Stomach (tissue), 9 donors: ENCODE data around the gene NSUN7. TPM values are rescaled to one million over a fixed set of nuclear protein-coding genes. Genes with fewer than 3 reads are reported as not detected.

Experiments used
- DNase-seq, 2 donors: peaks; one replicate each; pipeline versions ENCODE4 v3.0.0 to v3.0.0-alpha.2; 2013 to 2019
- H3K27ac ChIP-seq, 5 donors: fragments of 200-600 bp in 4 of 5; sonication (generic) in 4 of 5; one replicate each; pipeline ENCODE4 v1.5.1; 2013 to 2019; ENCODE audit warnings: mild to moderate bottlenecking in 1 of 5, moderate library complexity in 1 of 5
- H3K27me3 ChIP-seq, 3 donors: fragments of 200-600 bp; sonication (generic); one replicate each; pipeline ENCODE4 v1.5.1; 2017 to 2019; ENCODE audit warnings: mixed run types in 1 of 3
- H3K36me3 ChIP-seq, 4 donors: fragments of 200-600 bp; sonication (generic); 1 replicate in 3 of 4; 2 replicates in 1 of 4; pipeline ENCODE4 v1.5.1; 2016 to 2019
- H3K4me1 ChIP-seq, 4 donors: fragments of 200-600 bp; sonication (generic); one replicate each; pipeline ENCODE4 v1.5.1; 2016 to 2019
- H3K4me3 ChIP-seq, 4 donors: fragments of 200-600 bp; sonication (generic) in 3 of 4; one replicate each; pipeline ENCODE4 v1.5.1; 2016 to 2019; ENCODE audit warnings: mild to moderate bottlenecking in 1 of 4
- H3K9me3 ChIP-seq, 4 donors: fragments of 200-600 bp; sonication (generic); one replicate each; pipeline ENCODE4 v1.5.1; 2016 to 2019
- CTCF ChIP-seq, 7 experiments: fragments of 450-650 bp in 4 of 7; fragments of 200-600 bp in 3 of 7; sonication (generic) in 3 of 7; IDR thresholded peaks; one replicate each; pipeline ENCODE4 v1.5.1; 2016 to 2019; ENCODE audit warnings: antibody characterized with exemption in 7 of 7, control low read depth in 2 of 7, mild to moderate bottlenecking in 1 of 7
- EP300 ChIP-seq: sonication (generic); formaldehyde crosslinking; IDR thresholded peaks from one replicate; pipeline ENCODE4 v1.6.1; 2017; ENCODE audit warnings: antibody characterized with exemption
- POLR2A ChIP-seq, 4 donors: fragments of 450-650 bp; IDR thresholded peaks; one replicate each; pipeline ENCODE4 v1.6.1; 2016; ENCODE audit warnings: antibody characterized with exemption in 4 of 4, control low read depth in 2 of 4, mild to moderate bottlenecking in 1 of 4, moderate library complexity in 1 of 4
- POLR2AphosphoS5 ChIP-seq, 3 donors: sonication (generic); formaldehyde crosslinking; IDR thresholded peaks; one replicate each; pipeline ENCODE4 v1.6.1; 2016; ENCODE audit warnings: antibody characterized with exemption in 3 of 3
- WGBS, 5 donors: extraction: QIAGEN DNeasy Blood & Tissue Kit in 3 of 5; methylation state at CpG; one replicate each; pipeline versions ENCODE4 v1.1.5 to v1.1.7; 2013 to 2018; 5-methylcytosine and 5-hydroxymethylcytosine counted together
- intact Hi-C: fragments of 100-400 bp; cut with DNase I; formaldehyde crosslinking; loops from one replicate; pipeline ENCODE4 v1.15.1; 2023; ENCODE audit warnings: low total_unique reads
- polyA plus RNA-seq, 3 donors: library from polyadenylated mRNA; stranded (reverse); fragments of 200-250 nt; gene quantifications; one replicate each; pipeline ENCODE4 v1.2.3, GENCODE V29; 2013
- total RNA-seq, 5 donors: library from RNA; depleted of rRNA; stranded (reverse); fragments of >200 nt; gene quantifications; one replicate each; pipeline versions ENCODE4 v1.1.0 to v1.2.3, GENCODE V29; 2014 to 2016
- donor health status: healthy with polysubstance abuse.
- donor health status: Bipolar disorder and iron deficiency.
- donor health status: healthy.

NSUN7 gene
- total and polyA plus RNA-seq, 8 donors, result 2.0 to 17.3 (median 7.9) TPM

- no peak overlapping the region for H3K27ac ChIP-seq
- no peaks in the 10 kb centered on the region for H3K9me3 ChIP-seq
- H3K27me3 ChIP-seq, result peaks cover 0 to 24% (median 14%) of the 10 kb centered on the region in 3 donors
- no peak overlapping the region for H3K4me3 ChIP-seq
- intact Hi-C loops, result no loop called here
- H3K36me3 ChIP-seq, result no peaks in the 10 kb centered on the region
- WGBS, 5 donors, result 49 to 64% (median 61%) methylated on average over 2 of the region's 2 CpGs
- TF ChIP-seq EP300 (no peak), CTCF (IDR thresholded peaks at IDR 0.05) (no peak), POLR2A (IDR thresholded peaks at IDR 0.05) (no peak), POLR2AphosphoS5 (IDR thresholded peaks at IDR 0.05) (no peak)
- DNase-seq, result no peak
- peaks cover 4 to 18% (median 14%) of the 10 kb centered on the region in 4 donors for H3K4me1 ChIP-seq
Observed at GRCh38 chr4:40747207-40747835, 2.4 kb upstream of the NSUN7 start.

- TF ChIP-seq POLR2AphosphoS5 (IDR thresholded peaks at IDR 0.05) (no peak), EP300 (no peak), CTCF (IDR thresholded peaks at IDR 0.05) (no peak), POLR2A (IDR thresholded peaks at IDR 0.05) (no peak)
- intact Hi-C loops, result no loop called here
- peak overlapping the region; percentile 41 to 83 (median 73) for H3K27ac ChIP-seq
- H3K27me3 ChIP-seq, result peaks cover 0 to 24% (median 14%) of the 10 kb centered on the region in 3 donors
- H3K4me1 ChIP-seq, result peaks cover 4 to 18% (median 14%) of the 10 kb centered on the region in 4 donors
- WGBS, 5 donors, result 8 to 24% (median 10%) methylated on average over 22 to 30 of the region's 30 CpGs
- peak in 1 of 2 donors; percentile 55 for DNase-seq
- peak overlapping the region; percentile 59 to 71 (median 68) for H3K4me3 ChIP-seq
- no peaks in the 10 kb centered on the region for H3K36me3 ChIP-seq
- H3K9me3 ChIP-seq, result no peaks in the 10 kb centered on the region
Observed at GRCh38 chr4:40750461-40751258, 905 bp downstream of the NSUN7 start.

GRCh38 chr4:40755616-40756015 lies 5.9 kb downstream of the NSUN7 start:
- Histone ChIP-seq H3K9me3 (no peaks in the 10 kb centered on the region), H3K4me3 (no peak overlapping the region), H3K36me3 (no peaks in the 10 kb centered on the region), H3K27ac (no peak overlapping the region), H3K4me1 (peaks cover 0 to 9% (median under 1%) of the 10 kb centered on the region in 4 donors), H3K27me3 (peaks cover 0 to 9% (median 3%) of the 10 kb centered on the region in 3 donors)
- TF ChIP-seq CTCF (IDR thresholded peaks at IDR 0.05) (no peak), POLR2AphosphoS5 (IDR thresholded peaks at IDR 0.05) (no peak), EP300 (no peak), POLR2A (IDR thresholded peaks at IDR 0.05) (no peak)
- no peak for DNase-seq
- intact Hi-C loops, result no loop called here
- WGBS, 5 donors, result 88 to 95% (median 92%) methylated on average over 4 of the region's 4 CpGs

GRCh38 chr4:40763228-40763716 lies 13.5 kb downstream of the NSUN7 start:
- DNase-seq, result peak in 1 of 2 donors; percentile 8
- intact Hi-C loops, result no loop called here
- H3K4me1 ChIP-seq, result no peaks in the 10 kb centered on the region

More at GRCh38 chr4:40763228-40763716, 13.5 kb downstream of the NSUN7 start:
- no peaks in the 10 kb centered on the region for H3K27me3 ChIP-seq
- WGBS, 5 donors, result 65 to 84% (median 78%) methylated on average over 3 of the region's 3 CpGs
- peak overlapping the region in 1 of 5 donors; percentile 34 for H3K27ac ChIP-seq
- no peaks in the 10 kb centered on the region for H3K9me3 ChIP-seq
- no peak overlapping the region for H3K4me3 ChIP-seq
- TF ChIP-seq POLR2AphosphoS5 (IDR thresholded peaks at IDR 0.05) (no peak), CTCF (IDR thresholded peaks at IDR 0.05) (no peak), EP300 (no peak), POLR2A (IDR thresholded peaks at IDR 0.05) (no peak)
- peaks cover 0 to 5% (median 0%) of the 10 kb centered on the region in 4 donors for H3K36me3 ChIP-seq
